ENCODE results near the gene TTC9C. TPM values are rescaled to one million over a fixed set of nuclear protein-coding genes. Genes with fewer than 3 reads are reported as not detected.
A peak's percentile ranks its signal among the peaks of the same experiment; 100 is the strongest.

Gene TTC9C
- total and polyA plus RNA-seq, 12 donors = 9.4 to 20.8 (median 13.2) TPM

- H3K27me3 ChIP-seq = no peaks in the 10 kb centered on the region
- no peak for TF ChIP-seq CTCF (IDR thresholded peaks at IDR 0.05)
- ATAC-seq (no peak), DNase-seq (no peak)
- peaks cover 0 to 45% (median 15%) of the 10 kb centered on the region in 9 donors for H3K36me3 ChIP-seq
- no peaks in the 10 kb centered on the region for H3K9me3 ChIP-seq
- no peak overlapping the region for H3K4me3 ChIP-seq
- no peak overlapping the region for H3K27ac ChIP-seq
- 91% methylated on average over 6 of the region's 6 CpGs for WGBS, 2 donors
- intact Hi-C loops (cut with DNase I) = loop anchor here in 2 of 10 donors (5.0 kb wide), 1 partner anchor 47 kb away; the partner anchor contains the start of genes HNRNPUL2 (in 2 of the 2) and TTC9C (in 2 of the 2)
- peaks cover 10 to 30% (median 21%) of the 10 kb centered on the region in 9 donors for H3K4me1 ChIP-seq
Measured at GRCh38 chr11:62774407-62774806, 46.1 kb downstream of the TTC9C start.

DNA sequence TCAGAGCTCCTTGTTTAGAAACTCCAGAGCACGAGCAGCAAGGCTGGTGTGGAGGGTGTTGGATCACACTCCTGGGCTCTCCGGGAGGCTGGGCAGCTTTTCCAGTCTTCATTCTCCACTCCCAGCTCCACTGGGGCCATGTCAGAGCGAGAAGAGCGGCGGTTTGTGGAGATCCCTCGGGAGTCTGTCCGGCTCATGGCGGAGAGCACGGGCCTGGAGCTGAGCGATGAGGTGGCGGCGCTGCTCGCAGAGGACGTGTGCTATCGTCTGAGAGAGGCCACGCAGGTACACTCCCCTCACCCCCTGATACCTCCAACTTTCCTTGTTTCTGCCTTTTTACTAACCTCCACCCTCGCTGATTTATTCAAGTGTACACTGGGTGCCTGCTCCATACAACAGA lies 47.4 kb downstream of the TTC9C start:
- TF ChIP-seq CTCF (IDR thresholded peaks at IDR 0.05) = no peak
- WGBS, 2 donors = 91% methylated on average over 17 of the region's 17 CpGs
- H3K36me3 ChIP-seq = peaks cover 0 to 58% (median 15%) of the 10 kb centered on the region in 9 donors
- no peaks in the 10 kb centered on the region for H3K27me3 ChIP-seq
- H3K4me1 ChIP-seq = peaks cover under 1 to 18% (median 10%) of the 10 kb centered on the region in 9 donors
- no peak overlapping the region for H3K27ac ChIP-seq
- H3K9me3 ChIP-seq = no peaks in the 10 kb centered on the region
- H3K4me3 ChIP-seq = no peak overlapping the region
- intact Hi-C loops (cut with DNase I) = no loop called here
- DNase-seq (no peak), ATAC-seq (no peak)

DNA sequence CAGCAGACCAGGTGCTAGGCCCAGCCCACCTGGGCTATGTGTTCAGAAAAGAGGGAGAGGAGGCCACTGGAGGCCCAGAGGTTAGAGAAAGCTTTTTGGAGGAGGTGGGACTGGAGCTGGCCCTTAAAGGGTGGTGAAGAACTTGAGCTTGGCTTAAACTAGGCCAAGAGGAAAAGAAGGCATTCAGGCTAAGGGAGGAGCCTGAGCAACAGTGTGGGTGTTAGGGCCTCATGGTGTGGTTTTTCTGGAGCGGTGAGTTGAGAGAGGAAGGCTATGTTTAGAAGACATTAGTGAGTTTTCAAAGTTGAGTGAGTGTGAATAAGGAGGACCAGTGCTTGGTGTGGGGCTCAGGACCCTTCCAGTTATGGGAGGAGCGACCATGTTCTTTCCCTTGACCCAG lies 49.1 kb downstream of the TTC9C start:
- Histone ChIP-seq H3K27me3 (no peaks in the 10 kb centered on the region), H3K27ac (no peak overlapping the region), H3K9me3 (no peaks in the 10 kb centered on the region), H3K36me3 (peaks cover 0 to 72% (median 16%) of the 10 kb centered on the region in 9 donors), H3K4me1 (peaks cover 0 to 6% (median under 1%) of the 10 kb centered on the region in 9 donors), H3K4me3 (no peak overlapping the region)
- no peak for DNase-seq
- TF ChIP-seq CTCF (IDR thresholded peaks at IDR 0.05) = no peak
- intact Hi-C loops (cut with DNase I) = no loop called here
- no peak for ATAC-seq
- 89 to 92% methylated on average over 2 of the region's 2 CpGs for WGBS, 2 donors

DNA sequence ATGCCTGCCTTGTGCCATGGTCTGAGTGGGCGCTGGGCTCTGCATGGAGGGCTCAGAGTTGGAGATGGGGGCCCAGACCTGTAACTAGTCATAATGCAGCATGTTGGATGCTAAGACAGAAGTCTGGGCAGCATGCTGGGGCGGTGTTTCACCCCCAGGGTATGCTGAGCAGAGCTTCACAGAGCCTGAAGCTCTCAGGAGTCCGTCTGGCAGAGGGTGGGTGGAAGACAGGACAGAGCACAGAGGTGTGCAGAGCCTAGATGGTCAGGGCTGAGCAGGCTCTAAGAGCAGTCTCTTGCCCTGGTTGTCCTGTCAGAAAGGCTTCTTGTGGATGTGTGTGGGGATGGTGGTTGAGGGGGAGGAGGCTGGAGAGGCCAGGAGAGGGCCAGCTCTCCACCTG lies 50.2 kb downstream of the TTC9C start:
- H3K4me3 ChIP-seq = no peak overlapping the region
- intact Hi-C loops (cut with DNase I) = no loop called here
- no peak for DNase-seq

More for the DNA sequence above, 50.2 kb downstream of the TTC9C start:
- H3K4me1 ChIP-seq = peaks cover 0 to 4% (median 0%) of the 10 kb centered on the region in 9 donors
- ATAC-seq = peak in 3 of 8 donors; percentile 8 to 27 (median 15)
- no peak for TF ChIP-seq CTCF (IDR thresholded peaks at IDR 0.05)
- H3K27me3 ChIP-seq = no peaks in the 10 kb centered on the region
- WGBS, 2 donors = 91 to 95% methylated on average over 3 of the region's 3 CpGs
- no peak overlapping the region for H3K27ac ChIP-seq
- H3K9me3 ChIP-seq = no peaks in the 10 kb centered on the region
- H3K36me3 ChIP-seq = peaks cover 0 to 81% (median 21%) of the 10 kb centered on the region in 9 donors

Measured in heart right ventricle (tissue), 16 donors.